Fibroblast of mammary gland (primary cell): ENCODE results near the gene HSF2.
A peak's percentile ranks its signal among the peaks of the same experiment; 100 is the strongest.

Experiments used
- DNase-seq: peaks from one replicate; pipeline ENCODE4 v3.0.0-alpha.2; 2010; ENCODE audit warnings: low read depth
- H3K4me3 ChIP-seq: 2 replicates; pipeline ENCODE4 v1.5.1; 2011; ENCODE audit warnings: low read depth, mild to moderate bottlenecking, low read length, moderate library complexity; ENCODE audit not compliant: control insufficient read depth
- CTCF ChIP-seq: conservative IDR thresholded peaks from 2 replicates; pipeline ENCODE4 v1.5.1; 2011; ENCODE audit warnings: low read depth, low read length, inconsistent platforms; ENCODE audit not compliant: control insufficient read depth, insufficient read depth

Gene HSF2

DNA sequence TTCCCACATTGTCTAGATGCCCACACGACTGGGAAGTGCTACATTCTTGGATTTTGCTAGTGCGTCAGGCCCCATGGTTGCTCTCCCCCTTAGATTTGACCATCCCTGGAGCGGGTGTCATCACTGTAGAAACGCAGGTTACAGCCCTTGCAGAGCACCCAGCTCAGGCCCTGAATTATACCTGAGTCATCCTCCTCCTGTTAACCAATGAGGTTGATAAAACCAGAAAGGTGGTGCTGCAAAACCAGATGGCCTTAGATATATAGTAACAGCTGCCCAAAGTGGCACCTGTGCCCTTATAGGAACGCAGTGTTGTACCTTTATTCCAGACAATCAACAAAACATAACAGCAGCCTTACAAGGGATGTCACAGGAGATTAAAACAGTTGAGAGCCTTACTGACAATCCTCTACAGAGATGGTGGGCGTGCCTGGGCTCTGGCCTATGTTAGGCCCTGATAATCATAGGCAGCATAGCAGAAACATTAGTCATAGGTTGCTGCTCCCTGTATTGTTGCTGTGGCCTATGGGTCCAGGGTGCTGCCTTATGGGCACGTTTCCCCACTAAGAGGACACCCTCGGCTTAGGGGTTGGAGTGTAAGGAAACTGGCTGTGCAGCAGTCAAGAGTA is 33.6 kb upstream of the HSF2 start:
- no peak for TF ChIP-seq CTCF
- no peak for DNase-seq
- no peak overlapping the region for H3K4me3 ChIP-seq

DNA sequence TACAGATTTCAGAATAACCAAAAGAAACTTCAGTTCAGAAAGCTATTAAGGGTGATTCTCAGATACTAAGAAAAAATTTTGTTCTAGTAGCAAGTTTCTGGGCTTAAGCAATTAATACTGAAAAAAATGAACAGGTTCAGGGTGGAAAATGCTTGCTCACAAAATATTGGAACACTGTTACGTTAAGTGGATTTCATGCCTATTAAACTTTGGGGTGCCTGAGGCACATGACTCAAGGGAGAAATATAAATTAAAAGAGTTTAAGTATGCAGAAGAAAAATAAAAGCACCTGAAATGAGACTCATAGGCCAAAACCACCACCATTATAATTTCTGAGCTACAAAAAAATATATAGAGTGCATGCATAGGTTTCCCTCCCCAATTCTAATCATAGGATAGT is 32.3 kb upstream of the HSF2 start:
- TF ChIP-seq CTCF, result no peak
- H3K4me3 ChIP-seq, result no peak overlapping the region
- DNase-seq, result no peak

DNA sequence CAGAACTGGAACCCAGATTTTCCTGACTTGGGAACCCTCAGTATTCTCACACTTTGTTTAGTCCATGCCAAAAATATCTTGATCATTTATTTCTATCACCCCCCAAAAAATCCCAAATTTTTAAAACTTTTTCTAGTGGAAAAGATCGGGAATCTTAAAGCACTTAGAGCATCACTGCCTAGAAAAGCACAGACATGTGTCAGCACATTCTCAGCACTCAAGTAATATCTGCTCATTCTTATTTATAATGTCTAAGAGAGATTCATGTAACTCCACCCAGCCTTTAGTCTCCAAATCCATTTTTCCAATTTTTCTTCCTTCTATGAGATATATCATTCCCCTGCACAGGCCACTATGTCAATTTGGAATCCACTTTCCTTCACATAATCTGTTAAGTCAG is 29.9 kb upstream of the HSF2 start:
- no peak for TF ChIP-seq CTCF
- DNase-seq, result no peak
- no peak overlapping the region for H3K4me3 ChIP-seq

DNA sequence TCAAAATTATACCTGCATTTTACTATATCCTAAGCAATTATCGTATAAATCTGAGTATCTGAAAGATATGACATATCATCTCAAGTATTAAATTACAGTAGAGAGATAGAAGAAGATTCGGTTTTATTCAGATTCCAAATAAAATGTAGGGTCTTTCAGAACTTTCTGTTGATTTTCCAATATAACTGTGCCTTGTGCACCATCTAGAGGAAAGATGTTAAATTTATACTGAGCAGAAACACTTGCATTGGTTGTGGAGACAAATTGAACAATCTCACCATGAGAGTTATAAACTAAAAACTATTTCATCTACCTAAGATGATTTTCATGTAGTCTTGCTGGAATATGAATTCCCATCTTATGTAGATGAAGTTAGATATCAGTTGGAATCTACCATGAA is 26.8 kb upstream of the HSF2 start:
- no peak overlapping the region for H3K4me3 ChIP-seq
- DNase-seq, result peak; percentile 16
- peak; percentile 29 for TF ChIP-seq CTCF

- no peak for DNase-seq
- no peak for TF ChIP-seq CTCF
- H3K4me3 ChIP-seq, result no peak overlapping the region
Measured at GRCh38 chr6:122374307-122374706, 25.1 kb upstream of the HSF2 start.

DNA sequence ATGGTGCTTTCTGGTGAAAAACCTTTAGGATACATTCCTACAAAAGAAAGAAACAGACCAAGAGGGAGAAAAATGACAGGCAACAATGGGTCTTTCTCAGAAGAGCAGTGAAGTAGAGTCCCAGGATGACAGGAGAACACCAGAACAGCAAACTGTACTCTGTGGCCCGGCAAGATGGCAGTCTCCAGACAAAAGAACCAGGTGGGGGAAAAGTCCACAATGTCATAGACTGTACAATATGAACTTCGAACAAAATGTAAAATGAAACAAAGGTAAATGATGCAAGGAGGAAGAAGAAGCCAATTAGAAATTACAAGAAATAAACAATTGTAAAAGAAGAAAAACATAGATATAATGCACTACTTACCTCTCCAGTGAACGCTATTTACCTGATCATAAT is 23.2 kb upstream of the HSF2 start:
- H3K4me3 ChIP-seq, result no peak overlapping the region
- DNase-seq, result no peak
- no peak for TF ChIP-seq CTCF
